Measurements from ENCODE around the gene KIDINS220. TPM values are rescaled to one million over a fixed set of nuclear protein-coding genes. Genes with fewer than 3 reads are reported as not detected.

Gene KIDINS220
- total RNA-seq, 1 donor from 2014 or later: 59.9 TPM

DNA sequence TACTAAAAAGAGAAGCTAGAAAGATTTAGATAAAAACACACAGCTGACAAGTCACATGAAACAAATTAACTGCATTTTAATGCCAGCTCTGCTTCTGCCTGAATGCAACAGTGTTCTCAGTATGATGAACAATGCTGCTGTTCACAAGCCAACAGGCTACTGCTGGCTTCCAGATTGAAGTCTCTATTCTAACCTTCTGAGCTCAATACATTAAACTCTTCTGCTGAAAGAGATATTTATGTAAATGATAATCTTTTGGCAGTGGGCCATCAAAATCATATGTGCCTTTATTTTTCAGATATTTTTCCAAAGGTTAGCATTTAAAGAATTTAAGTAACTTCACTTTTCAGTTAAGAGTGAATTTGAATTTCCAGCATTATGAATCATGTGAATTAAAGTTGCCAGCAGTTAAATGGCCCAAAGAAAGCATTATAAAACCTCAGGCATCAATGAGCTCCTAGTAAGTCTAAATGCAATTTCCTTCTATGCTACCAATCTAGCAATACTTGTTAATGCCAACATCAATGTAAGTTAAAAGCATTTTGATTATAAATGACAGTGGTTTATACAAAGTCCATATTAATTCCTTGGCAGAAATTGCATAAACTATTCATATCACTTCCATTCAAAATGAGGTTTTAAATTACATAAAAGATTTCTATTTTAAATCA is 83.2 kb downstream of the KIDINS220 start:
- Mint-ChIP-seq H3K27me3 (ENCODE audit: unreplicated experiment) (peaks cover 3% of the 10 kb centered on the region), H3K4me3 (ENCODE audit: unreplicated experiment) (no peak overlapping the region), H3K36me3 (ENCODE audit: low read depth, unreplicated experiment) (peaks cover 34% of the 10 kb centered on the region), H3K9me3 (ENCODE audit: unreplicated experiment) (peaks cover 6% of the 10 kb centered on the region), H3K27ac (ENCODE audit: unreplicated experiment) (no peak overlapping the region), H3K4me1 (ENCODE audit: unreplicated experiment) (no peaks in the 10 kb centered on the region)
- DNase-seq (ENCODE audit: low spot score): no peak
- no peak for TF ChIP-seq CTCF (IDR thresholded peaks at IDR 0.05; ENCODE audit: unreplicated experiment)

GRCh38 chr2:8753609-8754008 is 83.8 kb downstream of the KIDINS220 start:
- no peak for TF ChIP-seq CTCF (IDR thresholded peaks at IDR 0.05; ENCODE audit: unreplicated experiment)
- H3K4me3 Mint-ChIP-seq (ENCODE audit: unreplicated experiment): no peak overlapping the region
- no peak for DNase-seq (ENCODE audit: low spot score)
- H3K36me3 Mint-ChIP-seq (ENCODE audit: low read depth, unreplicated experiment): peaks cover 34% of the 10 kb centered on the region
- H3K4me1 Mint-ChIP-seq (ENCODE audit: unreplicated experiment): no peaks in the 10 kb centered on the region
- H3K27ac Mint-ChIP-seq (ENCODE audit: unreplicated experiment): no peak overlapping the region
- peaks cover 6% of the 10 kb centered on the region for H3K9me3 Mint-ChIP-seq (ENCODE audit: unreplicated experiment)
- H3K27me3 Mint-ChIP-seq (ENCODE audit: unreplicated experiment): peaks cover 3% of the 10 kb centered on the region

GRCh38 chr2:8752385-8752784 is 85.0 kb downstream of the KIDINS220 start:
- no peak for DNase-seq (ENCODE audit: low spot score)
- H3K9me3 Mint-ChIP-seq (ENCODE audit: unreplicated experiment): peaks cover 6% of the 10 kb centered on the region
- H3K27me3 Mint-ChIP-seq (ENCODE audit: unreplicated experiment): no peaks in the 10 kb centered on the region
- no peaks in the 10 kb centered on the region for H3K4me1 Mint-ChIP-seq (ENCODE audit: unreplicated experiment)
- peaks cover 22% of the 10 kb centered on the region for H3K36me3 Mint-ChIP-seq (ENCODE audit: low read depth, unreplicated experiment)
- no peak overlapping the region for H3K4me3 Mint-ChIP-seq (ENCODE audit: unreplicated experiment)
- no peak overlapping the region for H3K27ac Mint-ChIP-seq (ENCODE audit: unreplicated experiment)
- TF ChIP-seq CTCF (IDR thresholded peaks at IDR 0.05; ENCODE audit: unreplicated experiment): no peak

DNA sequence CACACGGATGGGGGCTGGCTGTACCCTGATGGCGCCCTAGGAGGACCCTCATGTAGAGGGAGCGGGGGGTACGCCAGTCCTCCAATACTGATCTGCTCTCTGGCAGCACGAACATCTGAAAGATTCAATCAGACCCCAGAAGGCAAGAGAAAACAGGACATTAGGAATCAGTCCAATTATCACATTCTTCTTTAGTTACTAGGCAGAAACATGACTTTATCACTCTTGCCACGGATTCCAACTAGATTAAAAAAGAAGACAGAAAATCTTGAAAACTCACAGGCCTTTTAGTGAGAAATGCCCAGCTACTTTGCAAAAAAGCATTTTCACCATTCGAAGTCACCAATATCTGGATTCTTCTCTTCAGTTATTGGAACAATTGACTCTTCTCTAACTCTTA is 87.2 kb downstream of the KIDINS220 start:
- peaks cover 4% of the 10 kb centered on the region for H3K36me3 Mint-ChIP-seq (ENCODE audit: low read depth, unreplicated experiment)
- H3K4me3 Mint-ChIP-seq (ENCODE audit: unreplicated experiment): no peak overlapping the region
- H3K27me3 Mint-ChIP-seq (ENCODE audit: unreplicated experiment): no peaks in the 10 kb centered on the region
- no peaks in the 10 kb centered on the region for H3K9me3 Mint-ChIP-seq (ENCODE audit: unreplicated experiment)
- DNase-seq (ENCODE audit: low spot score): no peak
- H3K27ac Mint-ChIP-seq (ENCODE audit: unreplicated experiment): no peak overlapping the region
- TF ChIP-seq CTCF (IDR thresholded peaks at IDR 0.05; ENCODE audit: unreplicated experiment): no peak
- no peaks in the 10 kb centered on the region for H3K4me1 Mint-ChIP-seq (ENCODE audit: unreplicated experiment)

DNA sequence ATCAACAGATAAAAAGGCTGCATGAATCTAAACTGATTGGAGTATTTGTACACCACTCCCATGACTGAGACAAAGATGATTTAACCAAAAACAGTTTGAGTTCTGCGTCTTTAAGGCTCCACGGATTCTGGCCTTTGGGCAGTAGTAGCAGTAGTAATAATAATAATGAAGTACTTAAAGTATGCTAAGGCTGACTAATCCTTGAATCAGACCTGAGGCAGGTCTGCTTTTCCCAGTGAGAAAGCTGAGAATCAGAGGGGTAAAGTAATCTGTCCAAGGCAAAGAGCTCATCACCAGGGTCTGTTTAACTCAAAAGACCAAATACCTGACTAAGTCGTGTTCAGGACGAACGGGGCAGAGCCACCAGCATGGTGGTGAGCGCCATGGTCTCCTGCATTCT is 94.2 kb downstream of the KIDINS220 start:
- Mint-ChIP-seq H3K4me3 (ENCODE audit: unreplicated experiment) (no peak overlapping the region), H3K9me3 (ENCODE audit: unreplicated experiment) (no peaks in the 10 kb centered on the region), H3K36me3 (ENCODE audit: low read depth, unreplicated experiment) (no peaks in the 10 kb centered on the region), H3K27ac (ENCODE audit: unreplicated experiment) (no peak overlapping the region), H3K4me1 (ENCODE audit: unreplicated experiment) (no peaks in the 10 kb centered on the region), H3K27me3 (ENCODE audit: unreplicated experiment) (no peaks in the 10 kb centered on the region)
- TF ChIP-seq CTCF (IDR thresholded peaks at IDR 0.05; ENCODE audit: unreplicated experiment): no peak
- no peak for DNase-seq (ENCODE audit: low spot score)
